HG03558 (cell line): ENCODE results near the gene WNT9B.
"Not testable (repeated sequence)": the region's sequence is repeated elsewhere in the genome, so short reads cannot be mapped to it uniquely, and the experiment has no call there.

Experiments
- ATAC-seq: cut with Tn5 transposase; IDR thresholded peaks from one replicate; pipeline ENCODE4 v1.9.1; 2021; ENCODE audit warnings: moderate number of reproducible peaks; ENCODE audit not compliant: unreplicated experiment; ENCODE audit errors: extremely low read depth

WNT9B gene

GRCh38 chr17:46901291-46901690 lies 49.9 kb downstream of the WNT9B start:
- no peak for ATAC-seq

DNA sequence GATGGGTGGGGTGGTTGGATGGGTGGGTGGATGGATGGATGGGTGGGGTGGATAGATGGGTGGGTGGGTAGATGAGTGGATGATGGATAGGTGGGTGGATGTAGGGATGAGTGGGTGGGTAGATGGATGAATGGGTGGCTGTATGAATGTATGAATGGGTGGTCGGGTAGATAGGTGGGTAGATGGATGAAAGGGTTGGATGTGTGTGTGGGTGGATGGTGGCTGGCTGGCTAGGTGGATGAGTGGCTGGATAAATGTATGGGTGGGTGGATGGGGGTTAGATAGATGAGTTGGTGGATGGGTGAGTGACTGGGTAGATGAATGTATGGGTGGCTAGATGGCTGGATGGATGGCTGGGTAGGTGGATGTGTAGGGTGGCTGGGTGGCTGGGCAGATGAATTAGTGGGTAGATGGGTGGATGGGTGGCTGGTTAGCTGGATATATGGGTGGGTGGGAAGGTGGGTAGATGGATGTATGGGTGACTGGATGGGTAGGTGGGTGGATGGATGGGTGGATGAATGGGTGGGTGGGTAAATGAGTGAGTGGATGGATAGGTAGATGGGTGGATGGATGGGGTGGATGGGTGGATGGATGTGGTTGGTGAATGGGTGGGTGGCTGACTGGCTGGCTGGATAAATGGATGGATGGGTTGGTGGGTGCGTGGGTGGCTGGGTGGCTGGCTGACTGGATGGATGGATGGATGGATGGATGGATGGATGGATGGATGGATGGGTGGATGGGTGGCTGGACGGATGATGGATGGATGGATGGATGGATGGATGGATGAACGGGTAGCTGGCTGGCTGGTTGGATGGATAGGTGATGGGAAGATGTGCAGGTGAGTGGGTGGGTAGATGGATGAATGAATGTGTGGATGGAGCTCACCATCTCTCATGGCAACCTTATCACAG lies 52.6 kb downstream of the WNT9B start:
- ATAC-seq: no peak

DNA sequence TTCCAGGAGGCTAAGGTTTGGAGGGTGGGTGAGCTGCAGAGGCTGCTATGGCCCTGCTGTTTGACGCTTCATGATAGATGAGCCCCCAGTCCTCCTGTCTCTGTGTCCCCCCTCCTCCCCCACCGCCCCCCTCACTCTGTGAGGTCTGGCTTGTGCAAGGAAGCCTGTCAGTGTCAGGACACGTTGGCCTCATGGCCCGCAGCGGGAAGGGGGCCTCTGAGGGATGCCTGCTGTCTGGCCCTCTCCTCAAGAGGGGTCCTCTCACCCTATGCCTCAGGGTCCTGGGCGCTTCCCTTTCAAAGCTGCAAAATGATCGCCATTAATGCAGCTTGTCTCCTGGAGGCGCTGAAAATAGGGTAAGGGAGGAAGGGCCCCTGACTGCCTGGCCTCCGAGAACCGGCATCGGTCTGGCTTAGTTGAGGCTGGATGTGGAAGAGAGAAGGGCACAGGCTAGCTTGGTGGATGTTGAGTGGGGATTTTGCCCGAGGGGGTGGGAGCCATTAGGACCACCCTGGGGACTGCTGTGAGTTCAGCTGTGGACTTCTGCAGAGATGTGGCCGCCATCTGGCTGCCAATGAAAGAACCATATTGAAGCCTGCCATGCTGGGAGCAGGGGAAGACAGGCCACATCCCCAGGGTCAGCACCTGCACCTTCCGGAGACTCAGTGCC lies 56.8 kb downstream of the WNT9B start:
- no peak for ATAC-seq

DNA sequence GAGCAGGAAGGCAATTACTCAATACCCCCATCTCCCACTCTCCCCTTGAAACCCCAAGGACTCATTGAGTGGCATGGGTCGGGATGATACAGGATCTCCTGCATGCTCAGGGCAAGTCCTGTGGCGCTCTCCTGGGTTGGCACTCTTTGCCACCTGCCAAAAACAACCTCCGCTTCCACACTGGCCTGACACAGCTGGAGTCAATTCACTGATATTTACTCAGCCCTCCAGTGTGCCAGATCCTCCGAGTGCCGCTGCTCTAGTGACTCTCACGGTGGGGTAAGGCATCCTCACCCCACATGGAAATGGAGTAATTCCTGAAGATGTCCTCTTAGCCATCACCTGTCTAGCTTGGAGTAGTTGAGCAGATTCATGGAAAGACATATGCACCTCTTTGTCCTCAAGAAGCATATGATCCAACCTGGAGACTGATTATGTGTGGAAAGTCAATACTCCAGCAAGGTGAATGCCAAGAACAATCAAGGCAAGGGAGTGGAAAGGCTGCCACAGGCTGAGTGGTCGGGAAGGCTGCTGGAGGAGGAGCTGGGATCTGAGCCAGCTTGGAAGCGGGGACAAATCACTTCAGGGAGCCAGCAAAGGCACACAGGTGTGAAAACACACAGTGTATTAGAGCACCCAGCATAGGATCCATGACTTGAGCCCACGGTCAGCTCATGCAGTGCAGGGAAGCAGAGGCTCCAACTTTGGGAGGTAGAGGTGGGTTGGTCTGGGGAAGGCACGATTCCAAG lies 59.0 kb downstream of the WNT9B start:
- no peak for ATAC-seq

DNA sequence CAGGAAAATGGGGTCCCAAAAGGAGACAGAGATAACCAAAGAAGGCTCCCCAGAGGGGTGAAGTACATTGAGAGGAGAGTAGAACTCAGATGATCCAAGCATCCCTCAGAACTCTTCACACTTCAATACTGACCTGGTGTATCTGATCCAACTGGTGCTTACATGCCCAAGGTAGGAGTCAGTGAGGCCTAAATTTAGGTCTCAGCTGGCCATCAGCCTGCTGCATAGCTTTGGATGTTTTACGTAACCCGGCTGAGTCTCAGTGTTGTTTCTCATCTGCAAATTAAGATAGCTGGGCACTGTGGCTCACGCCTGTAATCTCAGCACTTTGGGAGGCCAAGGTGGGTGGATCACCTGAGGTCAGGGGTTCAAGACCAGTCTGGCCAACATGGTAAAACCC lies 59.9 kb downstream of the WNT9B start:
- no peak for ATAC-seq

GRCh38 chr17:46915596-46915995 lies 64.2 kb downstream of the WNT9B start:
- ATAC-seq: no peak

DNA sequence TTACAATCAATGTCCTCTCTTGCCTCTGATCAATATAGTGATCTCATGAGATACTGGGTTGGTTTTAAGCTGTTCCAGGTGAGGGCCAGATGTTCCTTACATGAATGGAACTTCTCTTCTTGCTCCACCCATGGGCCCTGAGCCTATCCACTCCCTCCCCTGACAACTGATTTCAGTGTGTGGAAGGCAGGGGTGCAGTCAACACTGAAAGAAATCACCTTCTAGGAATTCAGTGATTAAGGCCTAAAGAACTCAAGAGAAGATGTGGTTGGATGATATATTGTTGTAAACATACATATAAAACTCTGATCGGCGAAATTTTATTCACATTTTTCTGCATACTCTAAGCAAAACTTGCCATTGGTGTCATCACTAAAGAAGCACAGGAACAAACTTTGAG lies 64.8 kb downstream of the WNT9B start:
- no peak for ATAC-seq

DNA sequence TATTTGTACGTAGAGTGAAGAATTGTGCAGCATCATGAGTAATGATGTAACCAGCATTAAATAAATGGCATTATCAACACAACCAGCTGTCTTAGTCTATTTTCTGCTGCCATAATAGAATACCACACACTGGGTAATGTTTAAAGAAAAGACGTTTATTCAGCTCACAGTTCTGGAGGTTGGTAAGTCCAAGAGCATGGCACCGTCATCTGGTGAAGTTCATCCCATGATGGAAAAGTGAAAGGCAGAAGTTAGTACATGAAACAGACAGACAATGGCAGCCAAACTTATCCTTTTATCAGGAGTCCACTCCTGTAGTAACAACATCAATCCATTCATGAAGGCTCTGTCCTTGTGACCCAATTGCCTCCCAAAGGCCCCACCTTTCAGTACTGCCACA lies 65.2 kb downstream of the WNT9B start:
- ATAC-seq: no peak

GRCh38 chr17:46917041-46917440 lies 65.7 kb downstream of the WNT9B start:
- ATAC-seq: no peak

GRCh38 chr17:46917516-46917915 lies 66.1 kb downstream of the WNT9B start:
- ATAC-seq: no peak

- not testable (repeated sequence) for ATAC-seq
These were observed 70.6 kb downstream of the WNT9B start for GRCh38 chr17:46921962-46922361.

- no peak for ATAC-seq
These were observed 71.1 kb downstream of the WNT9B start for GRCh38 chr17:46922487-46922803.

- ATAC-seq: peak; percentile 47
These were observed 71.6 kb downstream of the WNT9B start, which contains the start of gene GOSR2 for GRCh38 chr17:46922804-46923635. Gene GOSR2, plus strand, starts transcription at chr17:46923160. Its CDS starts 33 bp downstream, at chr17:46923193.

- no peak for ATAC-seq
These were observed 73.9 kb downstream of the WNT9B start for GRCh38 chr17:46925185-46925868.

- no peak for ATAC-seq
These were observed 77.3 kb downstream of the WNT9B start for GRCh38 chr17:46928467-46929261.

GRCh38 chr17:46929413-46929812 lies 78.0 kb downstream of the WNT9B start:
- ATAC-seq: no peak

DNA sequence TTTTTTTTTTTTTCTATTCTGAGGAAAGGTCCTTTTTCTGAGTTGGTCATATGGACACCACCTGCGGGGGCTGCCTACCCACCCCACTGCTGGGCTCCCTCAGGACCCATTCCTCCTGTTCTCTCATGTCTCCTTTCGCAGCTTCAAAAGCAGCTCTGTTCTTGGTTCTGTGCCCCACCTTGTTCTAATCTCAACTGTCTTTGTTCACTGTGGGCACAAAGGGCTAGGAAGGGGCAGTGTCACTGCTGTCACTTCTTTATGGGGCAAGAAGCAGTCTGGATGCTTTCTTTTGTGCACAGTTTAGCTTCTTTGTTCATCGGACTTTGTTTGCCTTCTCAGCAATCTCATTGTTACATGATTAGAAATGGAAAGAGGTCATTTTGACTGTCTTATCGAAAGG lies 78.7 kb downstream of the WNT9B start:
- no peak for ATAC-seq

DNA sequence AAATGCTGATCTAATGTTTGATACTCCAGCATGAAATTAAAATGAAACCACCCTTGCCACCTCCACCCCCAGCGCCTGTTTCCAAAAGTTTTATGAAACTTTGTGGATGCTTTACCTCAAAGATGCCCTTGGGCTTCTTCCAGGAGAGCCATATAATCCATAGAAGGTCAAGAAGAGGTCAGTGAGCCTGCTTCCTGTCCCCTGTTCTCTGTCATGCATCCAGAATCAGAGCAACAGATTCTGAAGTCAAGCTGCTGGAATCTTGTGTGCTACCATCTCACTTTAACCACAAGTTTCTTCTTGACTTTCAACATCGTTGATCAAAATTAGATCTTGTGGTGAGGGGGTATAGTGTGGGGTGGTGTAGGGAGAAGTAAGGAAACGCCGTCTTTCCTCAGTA lies 80.2 kb downstream of the WNT9B start:
- ATAC-seq: no peak
